NCI-H510A (cell line): Measurements from ENCODE around the gene POLL.
A peak's percentile ranks its signal among the peaks of the same experiment; 100 is the strongest.

Experiments
- DNase-seq: peaks from one replicate; lab custom pipeline; 2025; lab: John Stamatoyannopoulos, UW

POLL gene

GRCh38 chr10:101560298-101561067, 27.6 kb downstream of the POLL start:
- DNase-seq = no peak

GRCh38 chr10:101559596-101560297, 28.3 kb downstream of the POLL start:
- no peak for DNase-seq

GRCh38 chr10:101558671-101559595, 29.1 kb downstream of the POLL start:
- no peak for DNase-seq

- DNase-seq = no peak
These were observed 29.9 kb downstream of the POLL start for GRCh38 chr10:101558204-101558603.

GRCh38 chr10:101557541-101557940, 30.5 kb downstream of the POLL start:
- no peak for DNase-seq

GRCh38 chr10:101552442-101552841, 35.6 kb downstream of the POLL start:
- DNase-seq = no peak

GRCh38 chr10:101550965-101551364, 37.1 kb downstream of the POLL start:
- no peak for DNase-seq

- DNase-seq = no peak
These were observed 42.2 kb downstream of the POLL start for GRCh38 chr10:101545898-101546297.

GRCh38 chr10:101538446-101538845, 49.6 kb downstream of the POLL start:
- DNase-seq = peak; percentile 11

GRCh38 chr10:101536800-101537199, 51.3 kb downstream of the POLL start:
- no peak for DNase-seq

- DNase-seq = no peak
These were observed 52.1 kb downstream of the POLL start for GRCh38 chr10:101535949-101536348.

GRCh38 chr10:101529725-101530553, 58.1 kb downstream of the POLL start:
- DNase-seq = no peak

- DNase-seq = no peak
These were observed 58.9 kb downstream of the POLL start for GRCh38 chr10:101529207-101529606.
